Measurements from ENCODE around the gene NAA25.

- TF ChIP-seq CTCF (IDR thresholded peaks at IDR 0.05): no peak
- no peak for TF ChIP-seq POLR2A (IDR thresholded peaks at IDR 0.05)
Measured at GRCh38 chr12:112096070-112096469, 12.5 kb downstream of the NAA25 start.
